Measurements from ENCODE around the gene ABCC1. TPM values are rescaled to one million over a fixed set of nuclear protein-coding genes. Genes with fewer than 3 reads are reported as not detected.

Gene ABCC1
- total and polyA plus RNA-seq, 4 donors: 12.4 to 41.5 (median 31.3) TPM

DNA sequence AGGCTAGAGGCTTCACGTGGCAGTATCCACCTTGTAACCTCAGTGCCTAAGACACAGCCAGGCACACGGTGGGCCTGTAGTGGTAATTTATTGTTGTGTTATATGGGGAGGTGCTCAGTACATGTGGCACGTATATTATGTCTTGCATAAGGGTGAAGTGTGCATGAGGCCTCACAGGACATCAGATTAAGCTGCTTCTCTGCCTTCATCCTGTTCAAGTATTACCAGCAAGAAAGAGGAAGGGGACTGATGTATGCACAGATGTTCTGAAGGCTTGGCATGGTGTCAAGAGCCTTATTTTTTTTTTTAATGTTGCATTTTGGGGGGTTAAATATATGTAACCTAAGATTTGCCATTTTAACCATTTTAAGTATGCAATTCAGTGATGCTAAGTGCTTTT is 71.6 kb downstream of the ABCC1 start:
- Histone ChIP-seq H3K9ac (ENCODE audit: insufficient read depth in 1 of 2, low read length in 2 of 2) (no peak overlapping the region), H3K9me3 (ENCODE audit: control insufficient read depth in 4 of 4, insufficient read depth in 3 of 4, low read length in 3 of 4) (no peaks in the 10 kb centered on the region), H3K4me1 (ENCODE audit: control insufficient read depth in 5 of 5, insufficient read depth in 5 of 5, low read length in 5 of 5) (peaks cover 0 to 10% (median 9%) of the 10 kb centered on the region in 5 donors), H3K27me3 (ENCODE audit: control insufficient read depth in 3 of 3, insufficient read depth in 3 of 3, low read length in 2 of 3) (no peaks in the 10 kb centered on the region), H3K36me3 (ENCODE audit: control insufficient read depth in 4 of 4, insufficient read depth in 4 of 4, low read length in 4 of 4) (peaks cover 2 to 13% (median 4%) of the 10 kb centered on the region in 4 donors), H3K4me3 (no peak overlapping the region), H3K27ac (ENCODE audit: low read depth in 1 of 2, low read length in 1 of 2) (no peak overlapping the region)
- 25 to 64% methylated on average over 3 of the region's 3 CpGs for WGBS, 2 donors
- DNase-seq: no peak
- ATAC-seq (ENCODE audit: insufficient read depth, low FRiP score): no peak
- TF ChIP-seq, protein P1, sequence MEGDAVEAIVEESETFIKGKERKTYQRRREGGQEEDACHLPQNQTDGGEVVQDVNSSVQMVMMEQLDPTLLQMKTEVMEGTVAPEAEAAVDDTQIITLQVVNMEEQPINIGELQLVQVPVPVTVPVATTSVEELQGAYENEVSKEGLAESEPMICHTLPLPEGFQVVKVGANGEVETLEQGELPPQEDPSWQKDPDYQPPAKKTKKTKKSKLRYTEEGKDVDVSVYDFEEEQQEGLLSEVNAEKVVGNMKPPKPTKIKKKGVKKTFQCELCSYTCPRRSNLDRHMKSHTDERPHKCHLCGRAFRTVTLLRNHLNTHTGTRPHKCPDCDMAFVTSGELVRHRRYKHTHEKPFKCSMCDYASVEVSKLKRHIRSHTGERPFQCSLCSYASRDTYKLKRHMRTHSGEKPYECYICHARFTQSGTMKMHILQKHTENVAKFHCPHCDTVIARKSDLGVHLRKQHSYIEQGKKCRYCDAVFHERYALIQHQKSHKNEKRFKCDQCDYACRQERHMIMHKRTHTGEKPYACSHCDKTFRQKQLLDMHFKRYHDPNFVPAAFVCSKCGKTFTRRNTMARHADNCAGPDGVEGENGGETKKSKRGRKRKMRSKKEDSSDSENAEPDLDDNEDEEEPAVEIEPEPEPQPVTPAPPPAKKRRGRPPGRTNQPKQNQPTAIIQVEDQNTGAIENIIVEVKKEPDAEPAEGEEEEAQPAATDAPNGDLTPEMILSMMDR (IDR thresholded peaks at IDR 0.05; ENCODE audit: control extremely low read depth, extremely low read depth): no peak

DNA sequence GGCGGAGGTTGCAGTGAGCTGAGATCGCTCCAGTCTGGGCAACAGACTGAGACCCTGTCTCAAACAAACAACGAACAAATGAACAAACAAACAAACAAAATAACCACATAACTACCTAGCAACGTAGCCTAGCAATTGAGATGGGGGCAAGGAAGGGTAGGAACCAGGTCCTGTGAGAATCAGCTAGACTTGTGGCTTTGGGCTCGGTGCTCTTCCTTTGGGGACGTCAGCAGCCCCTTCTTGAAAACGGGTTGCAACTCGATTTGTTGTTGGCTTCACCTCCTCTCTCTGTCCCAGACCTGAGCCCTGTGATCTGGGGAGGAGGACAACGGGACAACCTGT is 72.2 kb downstream of the ABCC1 start:
- Histone ChIP-seq H3K4me1 (ENCODE audit: control insufficient read depth in 5 of 5, insufficient read depth in 5 of 5, low read length in 5 of 5) (peaks cover 0 to 10% (median 9%) of the 10 kb centered on the region in 5 donors), H3K4me3 (no peak overlapping the region), H3K9me3 (ENCODE audit: control insufficient read depth in 4 of 4, insufficient read depth in 3 of 4, low read length in 3 of 4) (no peaks in the 10 kb centered on the region), H3K36me3 (ENCODE audit: control insufficient read depth in 4 of 4, insufficient read depth in 4 of 4, low read length in 4 of 4) (peaks cover under 1 to 9% (median 3%) of the 10 kb centered on the region in 4 donors), H3K27ac (ENCODE audit: low read depth in 1 of 2, low read length in 1 of 2) (peak overlapping the region; percentile 38 to 42), H3K27me3 (ENCODE audit: control insufficient read depth in 3 of 3, insufficient read depth in 3 of 3, low read length in 2 of 3) (no peaks in the 10 kb centered on the region), H3K9ac (ENCODE audit: insufficient read depth in 1 of 2, low read length in 2 of 2) (no peak overlapping the region)
- TF ChIP-seq, protein P1 (IDR thresholded peaks at IDR 0.05; ENCODE audit: control extremely low read depth, extremely low read depth): no peak
- peak in 1 of 3 donors; percentile 19 for DNase-seq
- ATAC-seq (ENCODE audit: insufficient read depth, low FRiP score): no peak
- 59 to 62% methylated on average over 9 of the region's 9 CpGs for WGBS, 2 donors

GRCh38 chr16:16021988-16022682 is 72.7 kb downstream of the ABCC1 start:
- ATAC-seq (ENCODE audit: insufficient read depth, low FRiP score): peak; percentile 88
- H3K27ac ChIP-seq (ENCODE audit: low read depth in 1 of 2, low read length in 1 of 2): peak overlapping the region; percentile 65 to 80
- H3K4me1 ChIP-seq (ENCODE audit: control insufficient read depth in 5 of 5, insufficient read depth in 5 of 5, low read length in 5 of 5): peaks cover 0 to 10% (median 9%) of the 10 kb centered on the region in 5 donors
- no peaks in the 10 kb centered on the region for H3K27me3 ChIP-seq (ENCODE audit: control insufficient read depth in 3 of 3, insufficient read depth in 3 of 3, low read length in 2 of 3)
- H3K9ac ChIP-seq (ENCODE audit: insufficient read depth in 1 of 2, low read length in 2 of 2): no peak overlapping the region
- peak; percentile 88 to 92 (median 88) for DNase-seq
- H3K9me3 ChIP-seq (ENCODE audit: control insufficient read depth in 4 of 4, insufficient read depth in 3 of 4, low read length in 3 of 4): no peaks in the 10 kb centered on the region
- H3K36me3 ChIP-seq (ENCODE audit: control insufficient read depth in 4 of 4, insufficient read depth in 4 of 4, low read length in 4 of 4): peaks cover 0 to 9% (median 3%) of the 10 kb centered on the region in 4 donors
- 30 to 47% methylated on average over 9 of the region's 10 CpGs for WGBS, 2 donors
- no peak overlapping the region for H3K4me3 ChIP-seq
- TF ChIP-seq, protein P1 (IDR thresholded peaks at IDR 0.05; ENCODE audit: control extremely low read depth, extremely low read depth): no peak

Data from lung (tissue), 12 donors.